ENCODE measurements around the gene PEPD. TPM values are rescaled to one million over a fixed set of nuclear protein-coding genes. Genes with fewer than 3 reads are reported as not detected.

PEPD gene
- total and polyA plus RNA-seq, 2 donors (not counting 3 experiments of a cell fraction or from before 2014, with no cell fraction given), result 73.7 to 126 TPM

DNA sequence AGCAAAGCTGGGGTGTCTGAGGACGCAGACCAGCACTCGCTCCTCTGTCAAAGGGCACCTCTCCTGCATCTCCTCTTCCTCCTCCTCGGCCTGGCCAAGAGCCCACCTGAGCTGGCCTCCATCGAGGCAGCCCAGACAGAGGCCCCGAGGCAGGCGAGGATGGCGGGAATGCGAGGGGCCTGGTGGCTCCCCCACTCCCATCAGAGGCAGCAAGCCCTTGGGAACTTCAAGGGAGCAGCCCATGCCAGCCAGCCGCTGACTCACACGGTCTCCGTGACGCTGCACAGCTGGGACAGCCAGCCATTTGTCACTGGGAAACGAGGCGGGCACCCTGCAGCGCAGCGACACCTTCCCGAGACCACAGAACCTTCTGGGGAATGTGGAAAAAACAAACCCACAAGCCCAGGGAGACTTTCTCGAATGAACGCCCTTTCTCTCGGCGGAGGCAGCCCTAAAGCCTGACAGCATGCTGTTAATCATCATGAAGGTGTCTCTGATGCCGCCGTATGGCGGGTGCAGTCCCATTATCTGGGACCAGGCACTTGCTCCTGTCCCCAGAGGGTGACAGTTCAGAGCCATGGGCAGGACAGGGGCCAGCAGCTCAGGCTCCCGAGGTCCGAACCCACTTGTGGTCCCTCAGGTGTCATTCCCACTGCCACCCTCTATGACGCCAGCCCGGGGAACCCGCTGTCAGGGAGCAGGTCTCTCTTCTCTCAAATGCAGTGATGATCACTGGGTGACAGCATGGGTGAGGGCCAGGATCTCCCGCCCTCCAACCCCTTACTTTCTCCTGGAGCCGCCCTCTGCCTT is 53.0 kb downstream of the PEPD start:
- Histone ChIP-seq H3K79me2 (ENCODE audit: control insufficient read depth, insufficient read depth, low read length) (no peaks in the 10 kb centered on the region), H3K9me3 (replicated peaks; ENCODE audit: control insufficient read depth, insufficient read depth, low read length) (no peaks in the 10 kb centered on the region), H3K36me3 (ENCODE audit: control insufficient read depth in 2 of 2, extremely low read depth in 1 of 2, insufficient read depth in 2 of 2, low read length in 2 of 2) (peaks cover 0 to 1% of the 10 kb centered on the region in 2 experiments), H3K9ac (replicated peaks; ENCODE audit: extremely low read depth, insufficient read depth, low read length) (no peak overlapping the region), H4K20me1 (replicated peaks; ENCODE audit: control insufficient read depth, extremely low read depth, insufficient read depth, low read length) (no peaks in the 10 kb centered on the region), H3K9me1 (replicated peaks; ENCODE audit: control insufficient read depth, extremely low read depth, insufficient read depth, low read length) (no peaks in the 10 kb centered on the region), H3K4me1 (ENCODE audit: control insufficient read depth, extremely low read depth, insufficient read depth, low read length) (peaks cover 15% of the 10 kb centered on the region), H3K27ac (ENCODE audit: insufficient read depth, low read depth, low read length) (no peak overlapping the region), H3K27me3 (ENCODE audit: control insufficient read depth in 2 of 2, insufficient read depth in 2 of 2, low read length in 2 of 2) (no peaks in the 10 kb centered on the region), H2AFZ (ENCODE audit: low read depth, low read length) (no peak overlapping the region), H3K4me2 (ENCODE audit: insufficient read depth, low read length) (no peak overlapping the region), H3K4me3 (replicated peaks in 1 of 3; ENCODE audit: insufficient read depth in 1 of 3, low read depth in 1 of 3, low read length in 3 of 3) (no peak overlapping the region)
- no TSS peak for BruUV-seq (replicated peaks)
- no peak for FAIRE-seq
- intact Hi-C loops (cut with micrococcal nuclease) (no loop called here), dilution Hi-C loops (cut with MboI; ENCODE audit: extremely low pct_ligation_motif_present, low sequenced_read_pairs) (no loop called here)
- DNase-seq (ENCODE audit: low read depth, low spot score), result no peak
- POLR2A ChIA-PET, result no interaction called here
- CTCF ChIA-PET, result no interaction called here
- TF ChIP-seq, protein P1, sequence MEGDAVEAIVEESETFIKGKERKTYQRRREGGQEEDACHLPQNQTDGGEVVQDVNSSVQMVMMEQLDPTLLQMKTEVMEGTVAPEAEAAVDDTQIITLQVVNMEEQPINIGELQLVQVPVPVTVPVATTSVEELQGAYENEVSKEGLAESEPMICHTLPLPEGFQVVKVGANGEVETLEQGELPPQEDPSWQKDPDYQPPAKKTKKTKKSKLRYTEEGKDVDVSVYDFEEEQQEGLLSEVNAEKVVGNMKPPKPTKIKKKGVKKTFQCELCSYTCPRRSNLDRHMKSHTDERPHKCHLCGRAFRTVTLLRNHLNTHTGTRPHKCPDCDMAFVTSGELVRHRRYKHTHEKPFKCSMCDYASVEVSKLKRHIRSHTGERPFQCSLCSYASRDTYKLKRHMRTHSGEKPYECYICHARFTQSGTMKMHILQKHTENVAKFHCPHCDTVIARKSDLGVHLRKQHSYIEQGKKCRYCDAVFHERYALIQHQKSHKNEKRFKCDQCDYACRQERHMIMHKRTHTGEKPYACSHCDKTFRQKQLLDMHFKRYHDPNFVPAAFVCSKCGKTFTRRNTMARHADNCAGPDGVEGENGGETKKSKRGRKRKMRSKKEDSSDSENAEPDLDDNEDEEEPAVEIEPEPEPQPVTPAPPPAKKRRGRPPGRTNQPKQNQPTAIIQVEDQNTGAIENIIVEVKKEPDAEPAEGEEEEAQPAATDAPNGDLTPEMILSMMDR (IDR thresholded peaks at IDR 0.05; ENCODE audit: extremely low read depth in 1 of 2, insufficient read depth in 1 of 2, low read depth in 1 of 2, low read length in 2 of 2), result no peak
- TF ChIP-seq POLR2A (IDR thresholded peaks at IDR 0.05; ENCODE audit: low read depth, low read length), result no peak
- TF ChIP-seq, protein P2, sequence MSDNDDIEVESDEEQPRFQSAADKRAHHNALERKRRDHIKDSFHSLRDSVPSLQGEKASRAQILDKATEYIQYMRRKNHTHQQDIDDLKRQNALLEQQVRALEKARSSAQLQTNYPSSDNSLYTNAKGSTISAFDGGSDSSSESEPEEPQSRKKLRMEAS (IDR thresholded peaks at IDR 0.05; ENCODE audit: insufficient read depth, insufficient read length), result no peak
- TF ChIP-seq FOS (IDR thresholded peaks at IDR 0.05; ENCODE audit: borderline replicate concordance, insufficient read depth, low read length), result no peak
- no peak for TF ChIP-seq EZH2 (IDR thresholded peaks at IDR 0.05; ENCODE audit: borderline replicate concordance, low read depth, low read length, severe bottlenecking)
- no peak for TF ChIP-seq MYC (IDR thresholded peaks at IDR 0.05; ENCODE audit: low read depth, low read length)
- TF ChIP-seq POLR2AphosphoS5 (IDR thresholded peaks at IDR 0.05; ENCODE audit: insufficient read depth, low read depth, low read length), result no peak
- TF ChIP-seq JUN (IDR thresholded peaks at IDR 0.05; ENCODE audit: borderline replicate concordance, insufficient read depth, insufficient read length, low read depth), result no peak
- no peak for TF ChIP-seq GATA2 (IDR thresholded peaks at IDR 0.05; ENCODE audit: insufficient read depth, insufficient read length, low read depth, low read length)
